ENCODE measurements around the gene IFRD1.

- peak in 1 of 7 experiments; percentile 4 for TF ChIP-seq CTCF (IDR thresholded peaks at IDR 0.05)
- TF ChIP-seq POLR2AphosphoS5 (IDR thresholded peaks at IDR 0.05): peak; percentile 88 to 100 (median 100)
- peak in 2 of 4 donors; percentile 94 to 99 for TF ChIP-seq POLR2A (IDR thresholded peaks at IDR 0.05)
Observed at GRCh38 chr7:112449902-112450806, at the start of gene IFRD1.

All from stomach (tissue), 4 donors.